GM23338 (cell line): ENCODE measurements around the gene ZNF622. TPM values are rescaled to one million over a fixed set of nuclear protein-coding genes. Genes with fewer than 3 reads are reported as not detected.

Experiments
- ATAC-seq: fragments of 200-7000 bp; cut with Tn5 transposase; 3 replicates; pipeline ENCODE4 v1.9.1; 2020
- DNase-seq: peaks from one replicate; pipeline ENCODE4 v3.0.0-alpha.2; 2015; ENCODE audit warnings: low spot score
- H2AFZ ChIP-seq: fragments of 200-600 bp; sonication (generic); 2 replicates; pipeline ENCODE4 v1.8.0; 2016; ENCODE audit warnings: antibody characterized with exemption, mild to moderate bottlenecking, moderate library complexity
- H3F3A ChIP-seq: fragments of 200-600 bp; sonication (generic); replicated peaks from 2 replicates; pipeline ENCODE4 v1.8.0; 2017; ENCODE audit warnings: antibody characterized with exemption, mixed run types, low read depth
- H3K27ac ChIP-seq: fragments of 200-600 bp; sonication (generic); 2 replicates; pipeline ENCODE4 v1.6.1; 2016; ENCODE audit warnings: low read depth
- H3K27me3 ChIP-seq: fragments of 200-600 bp; sonication (generic); 2 replicates; pipeline ENCODE4 v1.8.0; 2016; ENCODE audit warnings: mild to moderate bottlenecking, mixed run types, moderate library complexity; ENCODE audit not compliant: insufficient read depth
- H3K36me3 ChIP-seq: fragments of 200-600 bp; sonication (generic); 2 replicates; pipeline ENCODE4 v1.8.0; 2016; ENCODE audit warnings: mild to moderate bottlenecking; ENCODE audit not compliant: insufficient read depth
- H3K4me1 ChIP-seq: fragments of 200-600 bp; sonication (generic); 2 replicates; pipeline ENCODE4 v1.8.0; 2016; ENCODE audit warnings: mild to moderate bottlenecking, moderate library complexity; ENCODE audit not compliant: insufficient read depth
- H3K4me2 ChIP-seq: fragments of 200-600 bp; sonication (generic); 2 replicates; pipeline ENCODE4 v1.7.1; 2017; ENCODE audit warnings: mixed run types
- H3K4me3 ChIP-seq: fragments of 200-600 bp; sonication (generic); 2 replicates; pipeline ENCODE4 v1.6.1; 2016; ENCODE audit warnings: mixed run types
- H3K79me2 ChIP-seq: fragments of 200-600 bp; sonication (generic); replicated peaks from 2 replicates; pipeline ENCODE4 v1.8.0; 2017; ENCODE audit warnings: mild to moderate bottlenecking; ENCODE audit not compliant: insufficient read depth
- H3K9me2 ChIP-seq: fragments of 200-600 bp; sonication (generic); 2 replicates; pipeline ENCODE4 v1.8.0; 2017; ENCODE audit not compliant: insufficient read depth
- H4K20me1 ChIP-seq: fragments of 200-600 bp; sonication (generic); replicated peaks from 2 replicates; pipeline ENCODE4 v1.8.0; 2017; ENCODE audit warnings: mild to moderate bottlenecking; ENCODE audit not compliant: insufficient read depth
- H3K27ac Mint-ChIP-seq: 2 replicates; pipeline ENCODE4 v1.8.0; 2020; ENCODE audit warnings: inconsistent platforms, mild to moderate bottlenecking, moderate library complexity, mixed read lengths
- H3K27me3 Mint-ChIP-seq: 3 replicates; pipeline ENCODE4 v1.8.0; 2022; ENCODE audit warnings: low read depth, mild to moderate bottlenecking, moderate library complexity, mixed read lengths, inconsistent platforms; ENCODE audit not compliant: insufficient read depth, poor library complexity
- H3K36me3 Mint-ChIP-seq: 3 replicates; pipeline ENCODE4 v1.8.0; 2021; ENCODE audit warnings: low read depth, mild to moderate bottlenecking, inconsistent platforms, moderate library complexity, mixed read lengths
- H3K4me1 Mint-ChIP-seq: 3 replicates; pipeline ENCODE4 v1.8.0; 2020; ENCODE audit warnings: mild to moderate bottlenecking, inconsistent platforms, mixed read lengths
- H3K4me3 Mint-ChIP-seq: 3 replicates; pipeline ENCODE4 v1.8.0; 2021; ENCODE audit warnings: moderate library complexity, mild to moderate bottlenecking, inconsistent platforms, mixed read lengths
- H3K9me3 Mint-ChIP-seq: 3 replicates; pipeline ENCODE4 v1.8.0; 2020; ENCODE audit warnings: moderate library complexity, mild to moderate bottlenecking, inconsistent platforms, mixed read lengths
- CREB1 ChIP-seq: fragments of 250-450 bp; sonication (Bioruptor Pico); IDR thresholded peaks from 2 replicates; pipeline ENCODE4 v1.5.0; 2020; ENCODE audit warnings: low read depth, mild to moderate bottlenecking, moderate library complexity
- EZH2 ChIP-seq: fragments of 200-600 bp; sonication (generic); IDR thresholded peaks from one replicate; pipeline ENCODE4 v1.8.0; 2017; ENCODE audit warnings: antibody characterized with exemption, mild to moderate bottlenecking, low read depth; ENCODE audit not compliant: unreplicated experiment
- EZH2phosphoT487 ChIP-seq: fragments of 200-600 bp; sonication (generic); IDR thresholded peaks from one replicate; pipeline ENCODE4 v1.8.1; 2018; ENCODE audit warnings: antibody characterized with exemption; ENCODE audit not compliant: unreplicated experiment
- POLR2AphosphoS5 ChIP-seq: IDR thresholded peaks from 2 replicates; pipeline ENCODE4 v1.6.1; 2016; ENCODE audit warnings: antibody characterized with exemption, low read depth
- ZNF114 ChIP-seq: fragments of 250-450 bp; sonication (Bioruptor Pico); IDR thresholded peaks from 2 replicates; pipeline ENCODE4 v1.5.0; 2020; ENCODE audit warnings: mild to moderate bottlenecking, moderate library complexity
- polyA plus RNA-seq: library from polyadenylated mRNA; unstranded; fragments of >200 nt; fragmentation: Nextera tagmentation; extraction: Ambion mirVana; gene quantifications from 2 replicates; pipeline ENCODE4 v1.2.1, GENCODE V29; 2016
- total RNA-seq: library from RNA; depleted of rRNA; stranded (reverse); fragments of >200 nt; shearing (Covaris generic); gene quantifications from 2 replicates; pipeline ENCODE4 v1.2.3, GENCODE V29; 2014
- TF ChIP-seq, protein P1 (sequence below): IDR thresholded peaks from one replicate; pipeline ENCODE4 v1.6.1; 2018; ENCODE audit warnings: antibody characterized with exemption; ENCODE audit not compliant: unreplicated experiment
- TF ChIP-seq, protein P2 (sequence below): fragments of 250-450 bp; sonication (Bioruptor Pico); IDR thresholded peaks from 2 replicates; pipeline ENCODE4 v1.5.0; 2020; ENCODE audit warnings: mild to moderate bottlenecking, moderate library complexity

The ZNF622 gene
- total and polyA plus RNA-seq, 2 experiments from 2014 or later = 20.1 to 30.7 TPM

DNA sequence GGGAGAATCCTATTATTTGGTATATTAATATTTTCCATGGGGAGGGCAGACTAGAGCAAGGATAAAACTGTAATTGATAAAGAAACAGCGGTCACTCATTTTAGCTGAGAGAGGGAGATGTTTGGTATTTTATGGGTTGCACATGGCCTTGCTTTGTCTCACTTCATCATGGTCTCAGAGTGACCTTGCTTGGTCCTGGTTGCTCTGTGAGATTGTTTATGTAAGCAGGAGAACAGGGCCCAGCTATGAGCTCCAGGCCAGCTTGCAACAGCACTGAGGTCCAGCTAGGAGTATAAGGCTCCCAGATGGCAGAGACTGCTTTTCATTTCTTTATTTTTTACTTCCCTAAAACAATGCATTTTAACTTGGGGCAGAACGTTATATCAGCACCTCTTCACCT, 50.7 kb downstream of the ZNF622 start (continued):
- TF ChIP-seq, protein P1, sequence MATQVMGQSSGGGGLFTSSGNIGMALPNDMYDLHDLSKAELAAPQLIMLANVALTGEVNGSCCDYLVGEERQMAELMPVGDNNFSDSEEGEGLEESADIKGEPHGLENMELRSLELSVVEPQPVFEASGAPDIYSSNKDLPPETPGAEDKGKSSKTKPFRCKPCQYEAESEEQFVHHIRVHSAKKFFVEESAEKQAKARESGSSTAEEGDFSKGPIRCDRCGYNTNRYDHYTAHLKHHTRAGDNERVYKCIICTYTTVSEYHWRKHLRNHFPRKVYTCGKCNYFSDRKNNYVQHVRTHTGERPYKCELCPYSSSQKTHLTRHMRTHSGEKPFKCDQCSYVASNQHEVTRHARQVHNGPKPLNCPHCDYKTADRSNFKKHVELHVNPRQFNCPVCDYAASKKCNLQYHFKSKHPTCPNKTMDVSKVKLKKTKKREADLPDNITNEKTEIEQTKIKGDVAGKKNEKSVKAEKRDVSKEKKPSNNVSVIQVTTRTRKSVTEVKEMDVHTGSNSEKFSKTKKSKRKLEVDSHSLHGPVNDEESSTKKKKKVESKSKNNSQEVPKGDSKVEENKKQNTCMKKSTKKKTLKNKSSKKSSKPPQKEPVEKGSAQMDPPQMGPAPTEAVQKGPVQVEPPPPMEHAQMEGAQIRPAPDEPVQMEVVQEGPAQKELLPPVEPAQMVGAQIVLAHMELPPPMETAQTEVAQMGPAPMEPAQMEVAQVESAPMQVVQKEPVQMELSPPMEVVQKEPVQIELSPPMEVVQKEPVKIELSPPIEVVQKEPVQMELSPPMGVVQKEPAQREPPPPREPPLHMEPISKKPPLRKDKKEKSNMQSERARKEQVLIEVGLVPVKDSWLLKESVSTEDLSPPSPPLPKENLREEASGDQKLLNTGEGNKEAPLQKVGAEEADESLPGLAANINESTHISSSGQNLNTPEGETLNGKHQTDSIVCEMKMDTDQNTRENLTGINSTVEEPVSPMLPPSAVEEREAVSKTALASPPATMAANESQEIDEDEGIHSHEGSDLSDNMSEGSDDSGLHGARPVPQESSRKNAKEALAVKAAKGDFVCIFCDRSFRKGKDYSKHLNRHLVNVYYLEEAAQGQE = no peak
- no peak for TF ChIP-seq CREB1 (CRISPR knock-in tag)

DNA sequence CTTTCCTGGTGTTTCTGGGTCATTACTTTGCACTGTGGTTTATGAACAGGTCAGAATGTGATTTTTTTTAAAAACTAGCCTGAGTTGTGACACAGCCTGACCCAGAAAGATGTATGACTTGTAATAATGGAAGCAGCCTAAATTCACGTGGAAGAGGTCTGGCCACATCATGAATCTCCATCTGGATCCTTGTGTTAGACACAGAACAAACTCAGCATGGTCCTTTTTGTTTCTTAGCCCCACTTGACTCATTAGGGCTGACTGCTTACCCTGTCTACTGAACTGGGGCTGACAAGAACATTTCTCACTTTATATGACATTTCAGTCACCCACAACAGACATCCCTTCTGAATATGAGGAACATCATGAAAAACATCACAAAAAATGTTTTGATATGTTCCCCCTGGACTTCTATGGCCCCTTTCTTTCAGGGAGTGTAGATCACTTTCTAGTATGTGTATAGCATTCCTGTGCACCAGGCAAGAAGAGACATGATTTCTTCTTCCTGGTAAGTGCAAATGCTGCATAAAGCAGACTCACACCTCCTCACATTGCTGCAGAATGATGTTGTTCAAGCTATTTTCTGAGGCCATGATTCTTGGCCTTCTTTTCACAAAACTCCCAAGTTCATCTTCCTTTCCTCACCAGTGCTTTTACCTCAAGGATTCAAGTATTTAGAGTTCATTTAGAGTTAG, 52.3 kb downstream of the ZNF622 start:
- H3K9me3 Mint-ChIP-seq = peaks cover 3% of the 10 kb centered on the region; the same call in 1 of the 3 replicates
- no peaks in the 10 kb centered on the region for H3K27me3 Mint-ChIP-seq
- ATAC-seq = no peak
- no peaks in the 10 kb centered on the region for H3K36me3 ChIP-seq
- H3K79me2 ChIP-seq = no peaks in the 10 kb centered on the region
- no peaks in the 10 kb centered on the region; the same call in 2 of the 3 replicates for H3K36me3 Mint-ChIP-seq
- peaks cover 4% of the 10 kb centered on the region for H3K4me1 Mint-ChIP-seq
- H3K4me2 ChIP-seq = no peak overlapping the region
- no peaks in the 10 kb centered on the region for H3F3A ChIP-seq
- H2AFZ ChIP-seq = no peak overlapping the region
- peaks cover 5% of the 10 kb centered on the region for H3K4me1 ChIP-seq
- H3K27me3 ChIP-seq = no peaks in the 10 kb centered on the region
- TF ChIP-seq ZNF114 (CRISPR knock-in tag) = no peak
- no peak for TF ChIP-seq CREB1 (CRISPR knock-in tag)
- no peak for TF ChIP-seq EZH2phosphoT487
- TF ChIP-seq EZH2 = no peak
- no peak for TF ChIP-seq POLR2AphosphoS5
- TF ChIP-seq, protein P2, sequence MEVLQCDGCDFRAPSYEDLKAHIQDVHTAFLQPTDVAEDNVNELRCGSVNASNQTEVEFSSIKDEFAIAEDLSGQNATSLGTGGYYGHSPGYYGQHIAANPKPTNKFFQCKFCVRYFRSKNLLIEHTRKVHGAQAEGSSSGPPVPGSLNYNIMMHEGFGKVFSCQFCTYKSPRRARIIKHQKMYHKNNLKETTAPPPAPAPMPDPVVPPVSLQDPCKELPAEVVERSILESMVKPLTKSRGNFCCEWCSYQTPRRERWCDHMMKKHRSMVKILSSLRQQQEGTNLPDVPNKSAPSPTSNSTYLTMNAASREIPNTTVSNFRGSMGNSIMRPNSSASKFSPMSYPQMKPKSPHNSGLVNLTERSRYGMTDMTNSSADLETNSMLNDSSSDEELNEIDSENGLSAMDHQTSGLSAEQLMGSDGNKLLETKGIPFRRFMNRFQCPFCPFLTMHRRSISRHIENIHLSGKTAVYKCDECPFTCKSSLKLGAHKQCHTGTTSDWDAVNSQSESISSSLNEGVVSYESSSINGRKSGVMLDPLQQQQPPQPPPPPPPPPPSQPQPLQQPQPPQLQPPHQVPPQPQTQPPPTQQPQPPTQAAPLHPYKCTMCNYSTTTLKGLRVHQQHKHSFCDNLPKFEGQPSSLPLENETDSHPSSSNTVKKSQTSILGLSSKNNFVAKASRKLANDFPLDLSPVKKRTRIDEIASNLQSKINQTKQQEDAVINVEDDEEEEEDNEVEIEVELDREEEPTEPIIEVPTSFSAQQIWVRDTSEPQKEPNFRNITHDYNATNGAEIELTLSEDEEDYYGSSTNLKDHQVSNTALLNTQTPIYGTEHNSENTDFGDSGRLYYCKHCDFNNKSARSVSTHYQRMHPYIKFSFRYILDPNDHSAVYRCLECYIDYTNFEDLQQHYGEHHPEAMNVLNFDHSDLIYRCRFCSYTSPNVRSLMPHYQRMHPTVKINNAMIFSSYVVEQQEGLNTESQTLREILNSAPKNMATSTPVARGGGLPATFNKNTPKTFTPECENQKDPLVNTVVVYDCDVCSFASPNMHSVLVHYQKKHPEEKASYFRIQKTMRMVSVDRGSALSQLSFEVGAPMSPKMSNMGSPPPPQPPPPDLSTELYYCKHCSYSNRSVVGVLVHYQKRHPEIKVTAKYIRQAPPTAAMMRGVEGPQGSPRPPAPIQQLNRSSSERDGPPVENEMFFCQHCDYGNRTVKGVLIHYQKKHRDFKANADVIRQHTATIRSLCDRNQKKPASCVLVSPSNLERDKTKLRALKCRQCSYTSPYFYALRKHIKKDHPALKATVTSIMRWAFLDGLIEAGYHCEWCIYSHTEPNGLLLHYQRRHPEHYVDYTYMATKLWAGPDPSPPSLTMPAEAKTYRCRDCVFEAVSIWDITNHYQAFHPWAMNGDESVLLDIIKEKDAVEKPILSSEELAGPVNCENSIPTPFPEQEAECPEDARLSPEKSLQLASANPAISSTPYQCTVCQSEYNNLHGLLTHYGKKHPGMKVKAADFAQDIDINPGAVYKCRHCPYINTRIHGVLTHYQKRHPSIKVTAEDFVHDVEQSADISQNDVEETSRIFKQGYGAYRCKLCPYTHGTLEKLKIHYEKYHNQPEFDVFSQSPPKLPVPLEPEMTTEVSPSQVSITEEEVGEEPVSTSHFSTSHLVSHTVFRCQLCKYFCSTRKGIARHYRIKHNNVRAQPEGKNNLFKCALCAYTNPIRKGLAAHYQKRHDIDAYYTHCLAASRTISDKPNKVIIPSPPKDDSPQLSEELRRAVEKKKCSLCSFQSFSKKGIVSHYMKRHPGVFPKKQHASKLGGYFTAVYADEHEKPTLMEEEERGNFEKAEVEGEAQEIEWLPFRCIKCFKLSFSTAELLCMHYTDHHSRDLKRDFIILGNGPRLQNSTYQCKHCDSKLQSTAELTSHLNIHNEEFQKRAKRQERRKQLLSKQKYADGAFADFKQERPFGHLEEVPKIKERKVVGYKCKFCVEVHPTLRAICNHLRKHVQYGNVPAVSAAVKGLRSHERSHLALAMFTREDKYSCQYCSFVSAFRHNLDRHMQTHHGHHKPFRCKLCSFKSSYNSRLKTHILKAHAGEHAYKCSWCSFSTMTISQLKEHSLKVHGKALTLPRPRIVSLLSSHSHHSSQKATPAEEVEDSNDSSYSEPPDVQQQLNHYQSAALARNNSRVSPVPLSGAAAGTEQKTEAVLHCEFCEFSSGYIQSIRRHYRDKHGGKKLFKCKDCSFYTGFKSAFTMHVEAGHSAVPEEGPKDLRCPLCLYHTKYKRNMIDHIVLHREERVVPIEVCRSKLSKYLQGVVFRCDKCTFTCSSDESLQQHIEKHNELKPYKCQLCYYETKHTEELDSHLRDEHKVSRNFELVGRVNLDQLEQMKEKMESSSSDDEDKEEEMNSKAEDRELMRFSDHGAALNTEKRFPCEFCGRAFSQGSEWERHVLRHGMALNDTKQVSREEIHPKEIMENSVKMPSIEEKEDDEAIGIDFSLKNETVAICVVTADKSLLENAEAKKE = no peak
- no peak overlapping the region for H3K4me3 Mint-ChIP-seq
- H3K27ac ChIP-seq = no peak overlapping the region
- H3K27ac Mint-ChIP-seq = no peak overlapping the region
- H3K9me2 ChIP-seq = peaks cover 7% of the 10 kb centered on the region
- no peak for DNase-seq
- H3K4me3 ChIP-seq = no peak overlapping the region
- H4K20me1 ChIP-seq = no peaks in the 10 kb centered on the region
